Esophagus muscularis mucosa (tissue), 4 donors: ENCODE measurements around the gene CDIPT. TPM values are rescaled to one million over a fixed set of nuclear protein-coding genes. Genes with fewer than 3 reads are reported as not detected.
A peak's percentile ranks its signal among the peaks of the same experiment; 100 is the strongest.

Source experiments
- DNase-seq: peaks from one replicate; pipeline ENCODE4 v3.0.0-alpha.2; 2017; ENCODE audit errors: extremely low spot score
- H3K27ac ChIP-seq, 4 donors: fragments of 200-600 bp; sonication (generic); replicated peaks in 1 of 4; 1 replicate in 3 of 4; 2 replicates in 1 of 4; pipeline ENCODE4 v1.5.1; 2016 to 2019; ENCODE audit warnings: mild to moderate bottlenecking in 1 of 4
- H3K27me3 ChIP-seq, 4 donors: fragments of 200-600 bp; sonication (generic); one replicate each; pipeline versions ENCODE4 v1.5.1 to v1.6.0; 2016 to 2019
- H3K36me3 ChIP-seq, 4 donors: fragments of 200-600 bp; sonication (generic); one replicate each; pipeline ENCODE4 v1.5.1; 2016 to 2019
- H3K4me1 ChIP-seq, 4 donors: fragments of 200-600 bp; sonication (generic); one replicate each; pipeline ENCODE4 v1.5.1; 2016 to 2019
- H3K4me3 ChIP-seq, 4 donors: fragments of 200-600 bp; sonication (generic); 1 replicate in 2 of 4; 2 replicates in 2 of 4; pipeline ENCODE4 v1.5.1; 2016 to 2019; ENCODE audit warnings: mild to moderate bottlenecking in 4 of 4, moderate library complexity in 1 of 4
- H3K9me3 ChIP-seq, 4 donors: fragments of 200-600 bp; sonication (generic); 1 replicate in 3 of 4; 2 replicates in 1 of 4; pipeline ENCODE4 v1.5.1; 2016 to 2019
- EP300 ChIP-seq: sonication (generic); formaldehyde crosslinking; IDR thresholded peaks from one replicate; pipeline ENCODE4 v1.6.1; 2017; ENCODE audit warnings: antibody characterized with exemption
- POLR2A ChIP-seq: fragments of 450-650 bp; IDR thresholded peaks from one replicate; pipeline ENCODE4 v1.6.1; 2017; ENCODE audit warnings: antibody characterized with exemption, moderate library complexity, mild to moderate bottlenecking, low read depth
- POLR2AphosphoS5 ChIP-seq, 2 donors: sonication (generic); formaldehyde crosslinking; IDR thresholded peaks; one replicate each; pipeline ENCODE4 v1.6.1; 2017; ENCODE audit warnings: antibody characterized with exemption in 2 of 2
- WGBS: methylation state at CpG from one replicate; pipeline ENCODE4 v1.1.5; 2018; 5-methylcytosine and 5-hydroxymethylcytosine counted together
- intact Hi-C: fragments of 100-400 bp; cut with DNase I; formaldehyde crosslinking; loops from one replicate; pipeline ENCODE4 v1.15.1; 2023
- total RNA-seq, 4 donors: library from RNA; depleted of rRNA; stranded (reverse); fragments of >200 nt; gene quantifications; one replicate each; pipeline versions ENCODE4 v1.1.0 to v1.2.1, GENCODE V29; 2016
- TF ChIP-seq, protein P1 (sequence below), 3 experiments: fragments of 200-600 bp in 2 of 3; fragments of 450-650 bp in 1 of 3; sonication (generic) in 2 of 3; IDR thresholded peaks; one replicate each; pipeline ENCODE4 v1.5.1; 2017 to 2019; ENCODE audit warnings: antibody characterized with exemption in 3 of 3, mild to moderate bottlenecking in 2 of 3, moderate library complexity in 1 of 3

CDIPT gene
- total RNA-seq, 4 donors from 2014 or later: 105 to 178 (median 141) TPM

GRCh38 chr16:29844575-29845331, 18.3 kb downstream of the CDIPT start:
- no peak overlapping the region for H3K4me3 ChIP-seq
- DNase-seq: no peak
- intact Hi-C loops: no loop called here
- TF ChIP-seq POLR2A (no peak), EP300 (no peak), POLR2AphosphoS5 (IDR thresholded peaks at IDR 0.05) (no peak)
- TF ChIP-seq, protein P1, sequence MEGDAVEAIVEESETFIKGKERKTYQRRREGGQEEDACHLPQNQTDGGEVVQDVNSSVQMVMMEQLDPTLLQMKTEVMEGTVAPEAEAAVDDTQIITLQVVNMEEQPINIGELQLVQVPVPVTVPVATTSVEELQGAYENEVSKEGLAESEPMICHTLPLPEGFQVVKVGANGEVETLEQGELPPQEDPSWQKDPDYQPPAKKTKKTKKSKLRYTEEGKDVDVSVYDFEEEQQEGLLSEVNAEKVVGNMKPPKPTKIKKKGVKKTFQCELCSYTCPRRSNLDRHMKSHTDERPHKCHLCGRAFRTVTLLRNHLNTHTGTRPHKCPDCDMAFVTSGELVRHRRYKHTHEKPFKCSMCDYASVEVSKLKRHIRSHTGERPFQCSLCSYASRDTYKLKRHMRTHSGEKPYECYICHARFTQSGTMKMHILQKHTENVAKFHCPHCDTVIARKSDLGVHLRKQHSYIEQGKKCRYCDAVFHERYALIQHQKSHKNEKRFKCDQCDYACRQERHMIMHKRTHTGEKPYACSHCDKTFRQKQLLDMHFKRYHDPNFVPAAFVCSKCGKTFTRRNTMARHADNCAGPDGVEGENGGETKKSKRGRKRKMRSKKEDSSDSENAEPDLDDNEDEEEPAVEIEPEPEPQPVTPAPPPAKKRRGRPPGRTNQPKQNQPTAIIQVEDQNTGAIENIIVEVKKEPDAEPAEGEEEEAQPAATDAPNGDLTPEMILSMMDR (IDR thresholded peaks at IDR 0.05): no peak
- H3K4me1 ChIP-seq: peaks cover 0 to 36% (median 19%) of the 10 kb centered on the region in 4 donors
- H3K9me3 ChIP-seq: no peaks in the 10 kb centered on the region
- WGBS: 89% methylated on average over 26 of the region's 28 CpGs
- peak overlapping the region in 3 of 4 donors; percentile 43 to 62 (median 44) for H3K27ac ChIP-seq
- peaks cover 56 to 86% (median 83%) of the 10 kb centered on the region in 4 donors for H3K36me3 ChIP-seq
- no peaks in the 10 kb centered on the region for H3K27me3 ChIP-seq

DNA sequence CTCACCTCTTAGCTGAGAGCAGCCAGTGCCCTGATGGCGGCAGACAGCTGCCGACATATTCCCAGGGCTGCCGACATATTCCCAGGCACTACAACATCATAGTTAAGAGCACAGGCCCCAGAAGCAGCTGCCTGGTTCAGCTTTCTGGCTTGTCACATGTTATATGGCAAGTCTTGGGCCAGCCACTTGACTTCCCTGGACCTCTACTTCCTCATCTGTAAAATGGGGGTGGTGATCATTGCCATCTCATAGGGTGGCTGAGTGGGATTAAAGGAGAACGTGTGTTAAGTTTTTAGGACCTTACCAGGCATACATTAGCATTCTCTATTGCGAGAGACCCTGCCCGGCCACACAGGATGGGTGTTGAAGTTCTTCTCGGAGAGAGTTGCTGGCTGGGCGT, 19.1 kb downstream of the CDIPT start:
- intact Hi-C loops: no loop called here
- H3K27ac ChIP-seq: peak overlapping the region in 2 of 4 donors; percentile 43 to 62
- no peak overlapping the region for H3K4me3 ChIP-seq
- TF ChIP-seq, protein P1 (IDR thresholded peaks at IDR 0.05): no peak
- no peak for TF ChIP-seq POLR2AphosphoS5 (IDR thresholded peaks at IDR 0.05)
- H3K4me1 ChIP-seq: peaks cover 0 to 29% (median 12%) of the 10 kb centered on the region in 4 donors
- no peak for DNase-seq
- WGBS: 92% methylated on average over 8 of the region's 8 CpGs
- no peaks in the 10 kb centered on the region for H3K27me3 ChIP-seq
- peaks cover 60 to 93% (median 86%) of the 10 kb centered on the region in 4 donors for H3K36me3 ChIP-seq
- H3K9me3 ChIP-seq: no peaks in the 10 kb centered on the region

DNA sequence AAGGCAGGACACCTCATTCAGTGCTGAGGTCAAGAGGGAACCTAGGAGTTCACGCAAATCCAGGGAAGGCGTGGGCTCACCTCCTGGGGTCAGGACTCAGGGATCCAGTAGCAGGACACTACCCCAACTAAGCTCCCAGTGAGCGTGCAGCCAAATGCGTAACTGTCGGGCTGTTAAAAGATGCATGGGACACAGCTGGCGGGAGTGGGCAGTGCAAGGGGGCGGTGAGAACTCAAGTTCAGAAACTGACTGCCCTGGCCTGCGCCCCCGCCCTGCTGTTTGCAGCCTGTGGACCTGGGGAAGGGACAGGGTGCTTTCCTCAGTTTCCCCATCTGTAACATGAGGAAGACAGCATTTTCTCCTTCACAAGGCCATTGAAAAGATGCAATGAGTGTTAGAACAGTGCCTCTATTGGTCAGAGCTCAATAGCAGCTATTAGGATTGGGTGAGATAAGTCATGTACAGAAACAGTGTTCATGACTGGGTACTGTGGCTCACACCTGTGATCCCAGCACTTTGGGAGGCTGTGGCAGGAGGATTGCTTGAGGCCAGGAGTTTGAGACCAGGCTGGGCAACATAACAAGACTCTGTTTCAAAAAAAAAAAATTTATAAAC, 20.2 kb downstream of the CDIPT start:
- DNase-seq: no peak
- 84% methylated on average over 7 of the region's 9 CpGs for WGBS
- no peaks in the 10 kb centered on the region for H3K27me3 ChIP-seq
- intact Hi-C loops: no loop called here
- H3K27ac ChIP-seq: no peak overlapping the region
- peaks cover 0 to 20% (median 8%) of the 10 kb centered on the region in 4 donors for H3K4me1 ChIP-seq
- TF ChIP-seq POLR2A (no peak), EP300 (no peak), POLR2AphosphoS5 (IDR thresholded peaks at IDR 0.05) (no peak)
- TF ChIP-seq, protein P1 (IDR thresholded peaks at IDR 0.05): no peak
- no peak overlapping the region for H3K4me3 ChIP-seq
- no peaks in the 10 kb centered on the region for H3K9me3 ChIP-seq
- H3K36me3 ChIP-seq: peaks cover 59 to 97% (median 90%) of the 10 kb centered on the region in 4 donors

DNA sequence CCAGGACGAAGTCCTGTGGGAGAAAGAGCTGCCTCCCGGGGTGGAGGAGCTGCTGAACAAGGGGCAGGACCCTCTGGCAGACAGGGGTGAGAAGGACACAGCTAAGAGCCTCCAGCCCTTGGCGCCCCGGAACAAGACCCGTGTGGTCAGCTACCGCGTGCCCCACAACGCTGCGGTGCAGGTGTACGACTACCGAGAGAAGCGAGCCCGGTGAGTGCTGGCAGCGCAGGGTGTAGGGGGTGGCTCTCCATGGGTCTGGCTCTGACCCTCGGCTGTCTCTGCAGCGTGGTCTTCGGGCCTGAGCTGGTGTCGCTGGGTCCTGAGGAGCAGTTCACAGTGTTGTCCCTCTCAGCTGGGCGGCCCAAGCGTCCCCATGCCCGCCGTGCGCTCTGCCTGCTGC, 21.4 kb downstream of the CDIPT start:
- Histone ChIP-seq H3K27ac (no peak overlapping the region), H3K9me3 (no peaks in the 10 kb centered on the region), H3K4me3 (no peak overlapping the region), H3K36me3 (peaks cover 60 to 97% (median 90%) of the 10 kb centered on the region in 4 donors), H3K4me1 (peaks cover 0 to 20% (median 8%) of the 10 kb centered on the region in 4 donors), H3K27me3 (no peaks in the 10 kb centered on the region)
- intact Hi-C loops: no loop called here
- TF ChIP-seq POLR2A: no peak
- TF ChIP-seq, protein P1 (IDR thresholded peaks at IDR 0.05): no peak
- no peak for TF ChIP-seq POLR2AphosphoS5 (IDR thresholded peaks at IDR 0.05)
- TF ChIP-seq EP300: no peak
- DNase-seq: no peak
- 96% methylated on average over 5 of the region's 23 CpGs for WGBS
